Activated gamma-delta T cell (primary cell): ENCODE measurements around the gene ADGRE3.

Source experiments
- DNase-seq: peaks from one replicate; lab custom pipeline; 2025; lab: John Stamatoyannopoulos, UW
- total RNA-seq, 2 donors: gene quantifications; one replicate each; lab custom pipeline; 2026; lab: John Stamatoyannopoulos, UW

ADGRE3 gene
- 0 to 0.05 reads per million in 2 donors for total RNA-seq

GRCh38 chr19:14674764-14675163, at the start of gene ADGRE3:
Gene ADGRE3, minus strand, starts transcription at chr19:14674844. Its CDS starts 74 bp downstream, at chr19:14674770.
- no peak for DNase-seq

GRCh38 chr19:14722127-14722526, 47.5 kb upstream of the ADGRE3 start:
- DNase-seq, result no peak

GRCh38 chr19:14719162-14719561, 44.5 kb upstream of the ADGRE3 start:
- DNase-seq, result no peak

- no peak for DNase-seq
Observed at GRCh38 chr19:14718522-14719116, 44.0 kb upstream of the ADGRE3 start.

- DNase-seq, result no peak
Observed at GRCh38 chr19:14715841-14716240, 41.2 kb upstream of the ADGRE3 start.

- DNase-seq, result no peak
Observed at GRCh38 chr19:14704450-14704849, 29.8 kb upstream of the ADGRE3 start.

GRCh38 chr19:14703833-14704232, 29.2 kb upstream of the ADGRE3 start:
- DNase-seq, result no peak

GRCh38 chr19:14700711-14701375, 26.2 kb upstream of the ADGRE3 start:
- no peak for DNase-seq

GRCh38 chr19:14699641-14700040, 25.0 kb upstream of the ADGRE3 start:
- no peak for DNase-seq

GRCh38 chr19:14695471-14695870, 20.8 kb upstream of the ADGRE3 start:
- DNase-seq, result no peak

GRCh38 chr19:14694641-14695266, 20.1 kb upstream of the ADGRE3 start:
- no peak for DNase-seq

GRCh38 chr19:14689598-14690503, 15.2 kb upstream of the ADGRE3 start, which contains the start of gene ZNF333:
Gene ZNF333, plus strand, starts transcription at chr19:14690048. Its CDS starts 3,444 bp downstream, at chr19:14693492.
- DNase-seq, result peak; percentile 90

- no peak for DNase-seq
Observed at GRCh38 chr19:14686411-14686810, 11.8 kb upstream of the ADGRE3 start.

GRCh38 chr19:14683439-14683838, 8.8 kb upstream of the ADGRE3 start:
- no peak for DNase-seq

GRCh38 chr19:14682084-14682483, 7.4 kb upstream of the ADGRE3 start:
- DNase-seq, result no peak

GRCh38 chr19:14678199-14678598, 3.6 kb upstream of the ADGRE3 start:
- no peak for DNase-seq

GRCh38 chr19:14677464-14677863, 2.8 kb upstream of the ADGRE3 start:
- DNase-seq, result no peak

GRCh38 chr19:14676762-14677161, 2.1 kb upstream of the ADGRE3 start:
- no peak for DNase-seq

GRCh38 chr19:14673088-14673487, 1.6 kb downstream of the ADGRE3 start:
- no peak for DNase-seq

- DNase-seq, result no peak
Observed at GRCh38 chr19:14672188-14672872, 2.3 kb downstream of the ADGRE3 start.

GRCh38 chr19:14670408-14670807, 4.2 kb downstream of the ADGRE3 start:
- no peak for DNase-seq
